Adipocyte (in vitro differentiated cells): ENCODE results near the gene POU5F1.
"Not testable (repeated sequence)": the region's sequence is repeated elsewhere in the genome, so short reads cannot be mapped to it uniquely, and the experiment has no call there.

Source experiments
- DNase-seq: peaks from one replicate; pipeline ENCODE4 v3.0.0-alpha.2; 2015; ENCODE audit warnings: low read depth
- H3K27me3 ChIP-seq: replicated peaks from 2 replicates; pipeline ENCODE4 v1.7.0; 2013; ENCODE audit warnings: mild to moderate bottlenecking, low read length, moderate library complexity; ENCODE audit not compliant: control insufficient read depth, insufficient read depth
- H3K36me3 ChIP-seq: 2 replicates; pipeline ENCODE4 v1.7.0; 2013; ENCODE audit warnings: low read length, mild to moderate bottlenecking, moderate library complexity; ENCODE audit not compliant: control insufficient read depth, insufficient read depth, severe bottlenecking
- H3K4me1 ChIP-seq: 2 replicates; pipeline ENCODE4 v1.7.0; 2013; ENCODE audit warnings: mild to moderate bottlenecking, low read length, moderate library complexity; ENCODE audit not compliant: control insufficient read depth, insufficient read depth
- H3K4me3 ChIP-seq: 2 replicates; pipeline ENCODE4 v1.7.0; 2013; ENCODE audit warnings: mild to moderate bottlenecking, low read length, moderate library complexity
- H3K9ac ChIP-seq: 2 replicates; pipeline ENCODE4 v1.7.0; 2013; ENCODE audit warnings: mild to moderate bottlenecking, low read length, moderate library complexity
- H3K9me3 ChIP-seq: 2 replicates; pipeline ENCODE4 v1.7.0; 2013; ENCODE audit warnings: mild to moderate bottlenecking, low read length, moderate library complexity; ENCODE audit not compliant: control insufficient read depth

The POU5F1 gene

DNA sequence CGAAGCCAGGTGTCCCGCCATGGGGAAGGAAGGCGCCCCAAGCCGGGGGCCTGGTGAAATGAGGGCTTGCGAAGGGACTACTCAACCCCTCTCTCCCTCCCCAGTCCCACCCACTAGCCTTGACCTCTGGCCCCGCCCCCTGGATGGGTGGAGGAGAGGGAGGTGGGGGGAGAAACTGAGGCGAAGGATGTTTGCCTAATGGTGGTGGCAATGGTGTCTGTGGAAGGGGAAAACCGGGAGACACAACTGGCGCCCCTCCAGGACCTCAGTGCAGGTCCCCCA lies at the start of gene POU5F1:
Gene POU5F1 (minus strand): TSS at position 83 of the 282 bp plus-strand sequence. CDS start 62 bp downstream, at position 21.
- H3K9ac ChIP-seq = no peak within 1 kb of the TSS
- no peaks in the 10 kb centered on the region for H3K9me3 ChIP-seq
- no peak for DNase-seq
- no peak within 1 kb of the TSS for H3K4me3 ChIP-seq
- H3K4me1 ChIP-seq = peaks cover 3% of the 10 kb centered on the region
- no peaks in the 10 kb centered on the region for H3K36me3 ChIP-seq
- H3K27me3 ChIP-seq = no peaks in the 10 kb centered on the region

DNA sequence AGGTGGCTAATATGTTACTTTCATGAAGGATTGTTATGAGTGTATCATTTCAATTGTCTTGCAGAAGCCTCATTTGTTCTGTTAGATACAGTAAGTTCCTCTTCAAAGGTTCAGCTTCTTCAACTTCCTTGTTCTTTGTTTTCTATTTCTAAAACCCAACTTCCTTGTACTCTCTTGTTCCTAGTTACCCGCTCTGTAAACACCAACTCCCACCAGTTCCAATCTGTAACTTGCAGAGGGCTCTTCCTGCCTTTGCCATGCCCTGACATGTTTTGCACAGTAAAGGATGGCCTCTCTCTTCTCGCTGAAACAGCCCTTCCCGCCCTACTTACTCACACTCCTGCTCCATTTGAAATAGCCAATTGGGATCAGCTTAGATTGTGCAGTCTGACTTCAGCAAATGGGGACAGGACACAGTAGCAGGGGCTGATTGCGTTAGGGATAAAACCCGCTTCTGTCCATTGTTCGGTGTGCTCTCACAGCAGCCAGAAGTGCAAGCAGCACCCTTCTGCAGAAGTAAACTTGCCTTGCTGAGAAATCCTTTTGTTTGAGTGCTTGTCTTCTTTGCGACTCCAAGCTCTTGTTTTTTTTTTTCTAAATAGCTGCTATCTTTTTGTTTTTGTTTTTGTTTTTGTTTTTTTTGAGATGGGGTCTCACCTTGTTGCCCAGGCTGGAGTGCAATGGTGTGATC lies 45.9 kb upstream of the POU5F1 start:
- Histone ChIP-seq H3K27me3 (peaks cover 2% of the 10 kb centered on the region), H3K9me3 (peaks cover 3% of the 10 kb centered on the region), H3K4me1 (no peaks in the 10 kb centered on the region), H3K9ac (no peak overlapping the region), H3K36me3 (no peaks in the 10 kb centered on the region), H3K4me3 (no peak overlapping the region)
- no peak for DNase-seq

DNA sequence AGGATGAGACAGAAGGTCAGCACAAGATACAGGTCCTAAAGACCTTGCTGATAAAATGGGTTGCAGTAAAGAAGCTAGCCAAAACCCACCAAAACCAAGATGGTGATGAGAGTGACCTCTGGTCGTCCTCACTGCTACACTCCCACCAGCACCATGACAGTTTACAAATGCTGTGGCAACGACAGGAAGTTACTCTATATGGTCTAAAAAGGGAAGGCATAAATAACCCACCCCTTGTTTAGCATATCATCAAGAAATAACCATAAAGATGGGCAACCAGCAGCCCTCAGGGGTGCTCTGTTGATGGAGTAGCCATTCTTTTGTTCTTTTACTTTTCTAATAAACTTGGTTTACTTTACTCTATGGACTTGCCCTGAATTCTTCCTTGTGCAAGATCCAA lies 44.7 kb upstream of the POU5F1 start:
- not testable (repeated sequence) for H3K27me3 ChIP-seq, DNase-seq, H3K9ac ChIP-seq, H3K9me3 ChIP-seq, H3K36me3 ChIP-seq, H3K4me1 ChIP-seq, H3K4me3 ChIP-seq

DNA sequence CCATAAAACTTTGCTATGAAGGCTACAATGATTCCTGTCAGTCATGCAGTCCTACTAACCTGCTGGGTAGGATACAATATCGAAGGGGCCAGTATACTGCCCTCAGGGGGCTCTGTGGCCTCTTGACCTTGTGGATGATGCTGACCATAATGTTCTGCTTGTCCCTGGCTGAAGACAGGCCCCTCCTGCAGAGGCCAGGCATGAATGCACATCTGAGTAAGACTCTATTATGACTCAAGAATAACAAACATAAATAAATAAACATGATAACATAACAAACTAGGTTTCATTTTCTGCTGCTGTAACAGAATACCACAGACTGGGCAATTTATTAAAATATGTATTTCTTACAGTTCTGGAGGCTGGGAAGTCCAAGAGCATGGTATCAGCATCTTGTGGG lies 44.0 kb upstream of the POU5F1 start:
- Histone ChIP-seq H3K27me3 (peaks cover 2% of the 10 kb centered on the region), H3K4me3 (no peak overlapping the region), H3K4me1 (no peaks in the 10 kb centered on the region), H3K36me3 (no peaks in the 10 kb centered on the region), H3K9ac (no peak overlapping the region), H3K9me3 (peaks cover 3% of the 10 kb centered on the region)
- DNase-seq = no peak

GRCh38 chr6:31210741-31211532 lies 40.5 kb upstream of the POU5F1 start:
- Histone ChIP-seq H3K4me3 (no peak overlapping the region), H3K4me1 (peaks cover 8% of the 10 kb centered on the region), H3K9ac (no peak overlapping the region), H3K9me3 (no peaks in the 10 kb centered on the region), H3K27me3 (peaks cover 2% of the 10 kb centered on the region), H3K36me3 (no peaks in the 10 kb centered on the region)
- no peak for DNase-seq

DNA sequence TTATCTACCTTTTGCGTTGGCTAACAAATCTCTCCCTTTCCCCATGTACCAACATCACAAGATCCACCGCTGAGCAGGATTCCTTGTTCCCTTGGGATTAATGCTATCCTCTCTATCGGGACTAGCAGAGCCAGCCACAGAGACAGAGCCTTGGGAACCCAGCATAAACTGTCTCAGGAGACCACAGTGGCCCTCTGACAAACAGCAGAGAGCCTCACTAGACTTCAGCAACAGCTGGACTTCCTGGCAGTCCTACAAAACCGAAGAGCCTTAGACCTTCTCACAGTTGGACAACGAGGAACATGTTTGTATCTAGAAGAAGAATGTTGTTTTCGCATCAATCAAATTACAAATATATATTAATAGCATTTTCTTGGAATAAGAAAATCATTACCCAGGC lies 39.6 kb upstream of the POU5F1 start:
- Histone ChIP-seq H3K4me3 (no peak overlapping the region), H3K36me3 (no peaks in the 10 kb centered on the region), H3K27me3 (peaks cover 2% of the 10 kb centered on the region), H3K4me1 (peaks cover 8% of the 10 kb centered on the region), H3K9ac (no peak overlapping the region), H3K9me3 (no peaks in the 10 kb centered on the region)
- DNase-seq = no peak

DNA sequence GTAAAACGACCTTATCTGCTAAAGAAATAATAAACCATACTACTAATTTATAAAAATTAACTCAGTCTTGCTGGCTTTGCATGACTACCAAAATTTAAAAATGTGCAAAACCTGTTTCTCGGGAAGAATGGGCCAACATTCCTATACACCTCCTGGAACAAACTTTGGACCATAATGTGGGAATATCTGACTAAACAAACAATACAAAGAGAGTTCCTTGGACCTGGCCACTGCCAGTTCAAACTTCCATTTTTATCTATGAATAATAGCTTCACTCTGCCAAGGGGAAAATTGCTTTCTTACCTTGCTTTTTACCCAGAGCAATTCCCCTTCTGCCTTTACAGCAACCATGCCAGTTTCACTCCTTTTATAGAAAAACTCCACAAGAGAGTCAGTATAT lies 38.7 kb upstream of the POU5F1 start:
- Histone ChIP-seq H3K27me3 (peaks cover 2% of the 10 kb centered on the region), H3K4me1 (peaks cover 8% of the 10 kb centered on the region), H3K36me3 (no peaks in the 10 kb centered on the region), H3K9me3 (no peaks in the 10 kb centered on the region), H3K9ac (no peak overlapping the region), H3K4me3 (no peak overlapping the region)
- DNase-seq = no peak

GRCh38 chr6:31208506-31208905 lies 38.0 kb upstream of the POU5F1 start:
- DNase-seq = no peak
- peaks cover 11% of the 10 kb centered on the region for H3K4me1 ChIP-seq
- no peaks in the 10 kb centered on the region for H3K36me3 ChIP-seq
- H3K9ac ChIP-seq = no peak overlapping the region
- H3K4me3 ChIP-seq = no peak overlapping the region
- H3K27me3 ChIP-seq = peaks cover 2% of the 10 kb centered on the region
- no peaks in the 10 kb centered on the region for H3K9me3 ChIP-seq

GRCh38 chr6:31205638-31206037 lies 35.2 kb upstream of the POU5F1 start:
- no peaks in the 10 kb centered on the region for H3K27me3 ChIP-seq
- H3K36me3 ChIP-seq = no peaks in the 10 kb centered on the region
- no peak overlapping the region for H3K4me3 ChIP-seq
- no peaks in the 10 kb centered on the region for H3K9me3 ChIP-seq
- peaks cover 17% of the 10 kb centered on the region for H3K4me1 ChIP-seq
- DNase-seq = no peak
- H3K9ac ChIP-seq = no peak overlapping the region

DNA sequence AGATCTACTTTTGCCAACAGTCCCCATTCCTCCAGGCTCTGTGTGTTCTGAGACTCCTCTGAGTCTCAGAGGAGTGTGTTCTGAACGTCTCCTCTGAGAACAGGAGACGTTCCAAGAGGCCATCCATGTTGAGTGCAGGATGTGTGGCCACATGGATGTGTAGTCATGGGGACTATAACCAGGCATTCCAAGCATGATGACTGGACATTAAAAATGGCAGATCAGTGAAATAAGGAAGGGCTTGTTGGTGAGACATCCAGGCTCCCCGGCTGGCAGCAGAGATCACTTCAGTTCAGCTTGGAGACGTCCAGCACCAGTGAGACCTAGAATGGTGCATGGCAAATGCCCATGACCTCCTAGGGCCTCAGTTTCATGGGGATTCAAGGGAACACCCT lies 34.3 kb upstream of the POU5F1 start:
- H3K36me3 ChIP-seq = no peaks in the 10 kb centered on the region
- no peak overlapping the region for H3K9ac ChIP-seq
- DNase-seq = no peak
- H3K4me1 ChIP-seq = peaks cover 17% of the 10 kb centered on the region
- no peaks in the 10 kb centered on the region for H3K27me3 ChIP-seq
- H3K4me3 ChIP-seq = no peak overlapping the region
- H3K9me3 ChIP-seq = no peaks in the 10 kb centered on the region

DNA sequence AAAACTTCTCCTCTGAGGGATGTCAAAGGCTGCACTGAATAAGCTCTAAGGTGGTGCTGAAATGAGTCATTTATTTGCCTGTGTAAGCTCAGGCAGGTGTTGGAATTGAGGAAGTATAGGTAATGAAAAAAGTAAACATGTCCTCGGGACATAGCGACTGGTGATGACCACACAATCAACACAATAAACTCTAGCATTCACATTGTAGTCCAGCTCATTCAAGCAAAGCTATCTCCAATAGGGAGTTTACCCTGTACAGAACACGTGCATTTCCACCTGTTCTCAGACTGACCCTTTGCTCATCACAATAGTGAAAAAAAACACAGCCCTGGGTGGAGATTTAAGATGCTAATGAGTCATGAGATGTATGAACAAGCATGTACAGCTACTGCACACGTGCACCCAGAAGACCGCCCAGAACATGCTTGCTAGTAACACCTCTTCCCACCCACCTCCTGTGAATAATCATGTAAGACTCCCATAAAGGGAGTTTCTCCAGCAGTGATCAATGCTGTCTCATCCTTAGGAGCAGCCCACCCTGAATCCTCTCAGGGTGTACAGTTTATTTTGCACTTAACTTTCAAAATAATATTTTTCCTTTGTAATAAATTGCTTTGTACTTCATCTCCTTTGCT lies 33.0 kb upstream of the POU5F1 start:
- no peaks in the 10 kb centered on the region for H3K27me3 ChIP-seq
- peaks cover 13% of the 10 kb centered on the region for H3K4me1 ChIP-seq
- H3K4me3 ChIP-seq = peak overlapping the region; percentile 89
- H3K9ac ChIP-seq = peak overlapping the region; percentile 82
- peak; percentile 29 for DNase-seq
- no peaks in the 10 kb centered on the region for H3K9me3 ChIP-seq
- no peaks in the 10 kb centered on the region for H3K36me3 ChIP-seq
